HG02759 (cell line): ENCODE measurements around the gene DENND4B.

Experiments used
- ATAC-seq: cut with Tn5 transposase; IDR thresholded peaks from one replicate; pipeline ENCODE4 v1.9.1; 2021; ENCODE audit warnings: mild to moderate bottlenecking, moderate library complexity; ENCODE audit not compliant: unreplicated experiment

Gene DENND4B

GRCh38 chr1:153968972-153969371, 22.5 kb upstream of the DENND4B start:
- no peak for ATAC-seq

GRCh38 chr1:153968408-153968807, 21.9 kb upstream of the DENND4B start:
- ATAC-seq = no peak

GRCh38 chr1:153968000-153968363, 21.5 kb upstream of the DENND4B start:
- ATAC-seq = no peak

GRCh38 chr1:153967107-153967999, 20.8 kb upstream of the DENND4B start, which contains the start of gene CREB3L4:
Gene CREB3L4, plus strand, starts transcription at chr1:153967902. Its CDS starts 624 bp downstream, at chr1:153968526.
- ATAC-seq = peak; percentile 73

- ATAC-seq = peak; percentile 2
These were observed 17.4 kb upstream of the DENND4B start for GRCh38 chr1:153963850-153964331.

- peak; percentile 44 for ATAC-seq
These were observed 16.7 kb upstream of the DENND4B start, which contains the start of gene SLC39A1 for GRCh38 chr1:153963030-153963849. Gene SLC39A1, minus strand, starts transcription at chr1:153963537. Its CDS starts 822 bp downstream, at chr1:153962715.

- no peak for ATAC-seq
These were observed 15.8 kb upstream of the DENND4B start for GRCh38 chr1:153962088-153963029.

DNA sequence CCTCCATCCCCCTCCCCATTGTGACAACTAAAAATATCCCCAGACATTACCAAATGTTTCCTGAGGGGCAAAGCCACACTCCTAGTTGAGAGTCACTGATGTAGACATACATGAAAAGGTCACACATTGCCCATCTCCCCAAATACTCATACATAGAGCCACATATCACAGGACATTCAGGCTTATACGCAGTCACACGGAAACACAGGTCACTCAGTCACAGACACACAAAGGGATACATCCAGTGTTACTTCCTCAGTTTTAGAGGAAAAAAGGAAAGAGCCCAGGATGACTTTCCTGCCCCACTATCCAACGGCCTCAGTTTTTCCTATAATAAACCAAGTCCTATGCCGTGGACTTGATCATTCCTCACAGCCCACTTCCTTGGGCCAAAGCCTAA, 14.9 kb upstream of the DENND4B start:
- ATAC-seq = no peak

GRCh38 chr1:153960206-153960605, 13.7 kb upstream of the DENND4B start:
- no peak for ATAC-seq

- no peak for ATAC-seq
These were observed 12.9 kb upstream of the DENND4B start for GRCh38 chr1:153959454-153959853.

DNA sequence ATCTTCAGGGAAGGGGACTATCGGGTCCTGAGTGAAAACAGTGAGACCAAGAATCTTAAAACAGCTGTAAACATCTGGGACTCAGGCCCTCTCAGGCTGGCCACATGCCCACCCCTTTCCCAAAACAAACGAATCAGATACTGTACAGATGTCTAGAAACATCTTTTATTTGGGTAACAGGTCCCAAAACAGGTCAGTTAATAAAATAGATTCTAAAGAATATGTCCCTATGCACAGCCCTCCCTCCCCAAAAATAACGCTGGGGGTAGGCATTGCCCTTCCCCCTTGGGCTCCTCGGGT, 12.4 kb upstream of the DENND4B start:
- ATAC-seq = no peak

DNA sequence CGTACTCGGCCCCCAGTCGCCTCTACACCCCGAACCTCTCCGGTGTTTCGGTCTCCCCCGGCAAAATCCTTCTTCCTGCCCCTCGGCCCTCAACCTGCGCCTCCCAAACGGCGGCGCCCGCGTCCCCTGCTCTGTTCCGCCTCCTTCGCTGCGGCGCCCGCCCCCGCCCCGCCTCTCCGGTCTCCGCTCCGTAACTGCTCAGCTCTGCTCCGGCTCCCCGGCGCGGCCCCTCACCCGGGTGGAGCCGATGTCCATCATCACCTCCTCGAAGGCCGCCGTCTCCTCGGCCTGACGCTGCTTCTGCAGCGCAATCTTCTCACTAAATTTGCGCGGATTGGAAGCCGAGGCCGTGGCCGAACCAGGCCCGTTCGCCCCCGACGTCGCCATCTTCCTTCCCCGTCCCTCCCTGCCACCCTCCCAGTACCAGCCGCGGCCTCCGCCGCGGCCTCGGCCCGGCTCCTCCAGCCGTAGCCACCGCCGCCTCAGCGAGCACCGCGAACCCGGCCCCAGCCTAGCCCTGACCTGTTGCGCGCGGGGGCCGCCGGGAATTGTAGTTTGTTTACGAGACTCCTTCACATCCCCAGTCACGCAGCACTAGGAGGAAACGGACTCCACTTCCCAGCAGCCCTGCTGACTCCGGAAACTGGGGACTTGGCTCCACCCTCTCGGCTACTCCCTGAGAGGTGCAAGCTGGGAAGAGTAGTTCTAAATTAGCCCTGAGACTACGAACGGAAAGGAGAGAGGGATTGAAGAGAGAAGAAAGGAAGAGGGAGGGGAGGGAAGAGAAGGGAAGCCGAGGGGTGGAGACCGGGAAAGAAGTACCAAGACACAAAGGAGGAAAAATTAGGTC, 11.8 kb upstream of the DENND4B start, which contains the start of gene CRTC2:
TSS of gene CRTC2 (minus strand) at position 502 of the 850 bp plus-strand sequence. CDS start at position 387, 115 bp downstream.
- peak; percentile 80 for ATAC-seq

GRCh38 chr1:153957744-153958110, 11.2 kb upstream of the DENND4B start:
- peak; percentile 12 for ATAC-seq

- no peak for ATAC-seq
These were observed 10.6 kb upstream of the DENND4B start for GRCh38 chr1:153956997-153957715.

DNA sequence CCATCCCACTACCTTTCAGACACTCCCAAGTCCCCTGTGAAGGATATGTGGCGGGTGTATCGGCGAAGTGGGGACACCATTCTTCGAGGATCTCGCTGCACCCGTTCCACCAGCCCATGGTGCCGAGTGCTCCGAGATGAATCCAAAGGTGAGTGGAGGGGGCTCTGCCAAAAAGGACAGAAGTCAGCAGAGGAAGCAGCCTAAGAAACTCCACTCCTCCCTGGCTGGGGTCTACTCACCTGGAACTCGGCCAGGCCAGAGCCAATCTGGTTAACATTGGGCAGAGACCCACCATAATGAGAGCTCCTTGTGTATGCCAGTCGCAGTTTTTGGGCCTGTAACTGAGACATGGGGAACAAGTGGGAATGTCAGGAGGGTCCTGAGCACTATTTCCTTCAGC, 8.3 kb upstream of the DENND4B start:
- no peak for ATAC-seq

GRCh38 chr1:153953859-153954365, 7.4 kb upstream of the DENND4B start:
- ATAC-seq = no peak

DNA sequence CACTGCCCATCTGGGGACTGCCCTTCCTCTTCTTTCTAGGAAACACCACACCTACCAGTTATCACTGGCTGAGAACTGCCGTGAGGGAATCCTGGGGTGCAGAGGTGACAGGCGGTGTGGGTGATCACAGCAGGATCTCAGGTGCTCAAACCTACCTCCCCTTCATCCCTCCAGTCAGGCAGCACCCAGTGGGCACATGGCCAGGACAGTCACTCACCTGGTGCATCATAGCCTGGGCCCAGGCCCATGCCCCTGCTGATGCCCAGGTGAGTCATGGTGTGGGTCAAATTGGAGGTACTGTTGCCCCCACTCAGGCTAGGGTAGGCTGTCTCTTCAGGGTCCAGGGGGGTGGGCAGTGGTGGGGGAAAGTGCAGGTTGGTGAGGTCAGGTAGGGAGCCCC, 5.3 kb upstream of the DENND4B start:
- no peak for ATAC-seq

GRCh38 chr1:153951183-153951582, 4.7 kb upstream of the DENND4B start:
- no peak for ATAC-seq
